Choroid plexus epithelial cell (primary cell): ENCODE results near the gene PXK.
A peak's percentile ranks its signal among the peaks of the same experiment; 100 is the strongest.

ENCODE experiments used
- DNase-seq: peaks from one replicate; pipeline ENCODE4 v3.0.0-alpha.2; 2010; ENCODE audit warnings: low read depth
- H3K4me3 ChIP-seq: 2 replicates; pipeline ENCODE4 v1.5.1; 2011; ENCODE audit warnings: low read depth, mild to moderate bottlenecking, control low read depth, low read length, moderate library complexity
- CTCF ChIP-seq: conservative IDR thresholded peaks from 2 replicates; pipeline ENCODE4 v1.5.1; 2011; ENCODE audit warnings: low read depth, mild to moderate bottlenecking, control low read depth, inconsistent platforms, low read length, moderate library complexity

Gene PXK

GRCh38 chr3:58441514-58442450 is 109.1 kb downstream of the PXK start:
- TF ChIP-seq CTCF, result no peak
- no peak overlapping the region for H3K4me3 ChIP-seq
- DNase-seq, result no peak

GRCh38 chr3:58452176-58452575 is 119.5 kb downstream of the PXK start:
- no peak for TF ChIP-seq CTCF
- no peak for DNase-seq
- H3K4me3 ChIP-seq, result no peak overlapping the region

GRCh38 chr3:58459160-58459559 is 126.5 kb downstream of the PXK start:
- no peak for TF ChIP-seq CTCF

GRCh38 chr3:58462829-58463180 is 130.1 kb downstream of the PXK start:
- TF ChIP-seq CTCF, result no peak
- DNase-seq, result no peak
- H3K4me3 ChIP-seq, result no peak overlapping the region

More at GRCh38 chr3:58459160-58459559, 126.5 kb downstream of the PXK start:
- no peak overlapping the region for H3K4me3 ChIP-seq
- no peak for DNase-seq

GRCh38 chr3:58463181-58463941 is 130.7 kb downstream of the PXK start:
- DNase-seq, result peak; percentile 87
- H3K4me3 ChIP-seq, result peak overlapping the region; percentile 12
- peak; percentile 75 for TF ChIP-seq CTCF

GRCh38 chr3:58463942-58464271 is 131.2 kb downstream of the PXK start:
- H3K4me3 ChIP-seq, result peak overlapping the region; percentile 12
- no peak for DNase-seq
- TF ChIP-seq CTCF, result no peak
